Amniotic stem cell (primary cell): ENCODE results near the gene PKP4.

ENCODE experiments used
- DNase-seq: peaks from one replicate; lab custom pipeline; 2025; lab: John Stamatoyannopoulos, UW

PKP4 gene

DNA sequence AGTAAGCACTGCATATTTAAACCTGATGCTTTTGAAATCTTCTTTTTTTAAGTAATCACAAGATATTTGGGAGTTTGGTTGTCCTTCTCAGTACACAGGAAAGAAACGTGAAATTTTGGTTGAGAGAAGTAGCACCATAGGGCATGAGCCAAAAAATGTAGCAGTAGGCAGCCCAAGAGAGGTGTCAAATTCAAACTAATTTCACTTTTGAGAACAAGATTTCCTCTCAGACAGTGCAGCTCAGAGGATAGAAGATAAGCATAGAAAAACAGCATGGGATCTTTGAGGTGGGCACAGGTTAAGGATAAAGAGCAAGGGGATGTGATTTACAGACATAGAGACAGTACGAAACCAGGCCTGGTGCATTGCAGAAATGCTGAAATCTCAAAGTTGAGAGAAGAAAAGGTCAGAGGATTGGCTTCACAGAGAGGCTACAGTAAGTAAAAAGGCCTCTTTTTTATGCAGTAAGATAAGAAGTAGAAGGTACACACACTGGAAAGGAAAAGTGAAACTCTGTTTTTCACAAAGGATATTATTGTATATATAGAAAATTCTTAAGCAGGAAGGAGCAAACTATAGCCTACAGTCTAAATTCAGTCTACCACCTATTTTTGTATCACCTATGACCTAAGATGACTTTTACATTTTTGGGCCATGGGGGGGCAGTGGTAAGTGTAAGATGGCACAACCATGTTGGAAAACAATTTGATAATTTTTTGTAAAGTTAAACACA, 89.8 kb downstream of the PKP4 start:
- no peak for DNase-seq

GRCh38 chr2:158553257-158553656, 96.5 kb downstream of the PKP4 start:
- no peak for DNase-seq

- no peak for DNase-seq
Measured at GRCh38 chr2:158554996-158555395, 98.2 kb downstream of the PKP4 start.

GRCh38 chr2:158556124-158556523, 99.4 kb downstream of the PKP4 start:
- DNase-seq: no peak

GRCh38 chr2:158557752-158558151, 101.0 kb downstream of the PKP4 start:
- no peak for DNase-seq

GRCh38 chr2:158559252-158559651, 102.5 kb downstream of the PKP4 start:
- DNase-seq: no peak

GRCh38 chr2:158560259-158560658, 103.5 kb downstream of the PKP4 start:
- no peak for DNase-seq

DNA sequence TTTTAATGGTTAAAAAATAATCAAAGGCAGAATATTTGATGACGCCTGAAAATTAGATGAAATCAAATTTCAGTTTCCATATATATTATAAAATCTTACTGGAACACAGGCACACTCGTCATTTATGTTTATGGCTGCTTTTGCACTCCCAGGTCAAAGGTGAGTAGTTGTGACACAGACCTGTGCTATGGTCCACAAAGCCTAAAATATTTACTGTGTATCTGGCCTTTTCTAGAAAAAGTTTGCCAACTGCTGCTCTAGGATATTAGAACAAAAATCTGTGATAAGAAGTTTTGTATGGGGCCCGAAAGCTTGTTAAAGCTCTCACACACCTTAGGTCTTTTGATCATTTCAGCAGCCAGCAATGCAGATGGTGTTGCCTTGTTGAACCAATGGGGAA, 104.3 kb downstream of the PKP4 start:
- no peak for DNase-seq

- no peak for DNase-seq
Measured at GRCh38 chr2:158567208-158567607, 110.5 kb downstream of the PKP4 start.

DNA sequence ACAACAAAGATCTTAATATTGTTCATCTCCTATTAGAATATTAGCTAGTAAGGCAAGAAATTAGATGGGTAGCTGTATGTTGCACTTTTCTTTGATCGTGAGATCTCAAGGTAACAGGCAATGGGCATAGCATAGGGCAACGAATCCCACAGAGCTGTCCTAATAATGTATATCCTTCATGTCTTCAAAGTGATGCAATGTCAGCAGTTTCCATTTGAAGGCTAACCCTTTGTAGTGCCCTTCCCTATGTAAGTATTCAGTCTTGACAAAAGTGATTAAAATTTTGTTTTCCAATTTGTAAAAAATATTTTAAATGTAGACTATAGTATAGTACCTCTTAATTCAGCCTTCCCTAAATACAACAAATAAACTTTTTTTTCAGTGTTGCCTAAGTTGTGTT, 112.5 kb downstream of the PKP4 start:
- no peak for DNase-seq

DNA sequence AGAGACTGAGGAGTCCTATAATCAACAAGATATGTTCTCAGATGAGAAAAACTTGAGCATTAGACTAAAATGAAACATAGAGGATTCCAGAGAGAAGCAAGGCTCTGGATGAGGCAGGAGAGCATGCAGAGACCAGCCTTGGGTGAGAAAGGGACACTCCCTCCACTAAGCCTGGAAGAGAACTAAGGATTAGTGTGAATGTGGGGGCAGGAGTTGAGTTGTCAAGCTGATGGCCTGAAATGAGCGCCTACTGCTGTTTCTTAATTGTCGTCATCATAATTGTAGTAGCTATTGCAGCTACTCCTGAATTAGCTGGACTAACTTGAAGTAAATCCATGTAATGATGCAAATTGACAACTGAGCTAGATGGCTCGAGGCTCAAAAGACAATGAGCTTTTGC, 114.1 kb downstream of the PKP4 start:
- DNase-seq: no peak

- DNase-seq: no peak
Measured at GRCh38 chr2:158573739-158574138, 117.0 kb downstream of the PKP4 start.

GRCh38 chr2:158575051-158575635, 118.4 kb downstream of the PKP4 start:
- DNase-seq: no peak

DNA sequence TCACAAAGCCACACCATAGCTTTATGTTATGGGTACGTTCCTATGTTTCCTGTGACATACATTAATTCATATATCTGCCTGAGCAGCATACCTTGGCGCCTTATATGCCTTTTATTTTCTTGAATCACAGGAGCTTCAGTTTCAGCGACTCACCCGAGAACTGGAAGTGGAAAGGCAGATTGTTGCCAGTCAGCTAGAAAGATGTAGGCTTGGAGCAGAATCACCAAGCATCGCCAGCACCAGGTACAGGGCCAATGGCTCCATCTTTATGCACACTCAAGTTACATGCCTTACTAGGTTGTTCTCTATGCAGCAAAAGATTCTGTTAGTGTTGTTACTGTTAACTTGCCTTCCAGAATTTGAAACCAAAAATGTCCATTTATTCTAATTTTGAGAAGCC, 120.4 kb downstream of the PKP4 start:
- no peak for DNase-seq

DNA sequence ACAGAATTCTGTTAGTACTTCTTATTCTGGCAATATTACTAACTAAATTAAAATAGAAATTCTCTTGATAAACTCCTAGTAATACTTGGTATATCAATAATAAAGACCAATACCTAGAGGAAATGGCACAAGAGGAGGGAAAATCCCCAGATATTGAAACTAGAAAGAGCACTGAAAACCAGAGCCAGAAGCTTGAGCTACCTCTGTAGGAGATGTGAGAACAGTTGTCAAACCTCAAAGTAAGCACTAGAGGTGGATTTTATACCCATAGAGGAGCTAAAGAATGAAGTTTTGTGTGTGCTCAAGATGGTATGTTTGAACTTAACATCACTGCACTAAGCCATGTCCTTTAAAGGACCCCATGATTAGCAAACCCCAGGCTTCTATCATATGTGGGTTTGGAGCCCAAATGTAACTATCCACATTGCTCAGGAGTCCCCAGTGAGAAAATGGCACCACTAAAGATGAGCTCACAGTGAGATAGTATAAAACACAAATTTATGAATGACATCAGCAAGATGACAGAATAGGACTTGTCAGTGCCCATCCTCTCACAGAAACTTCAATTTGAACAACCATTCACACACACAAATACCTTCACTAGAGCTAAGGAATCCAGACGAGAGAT, 122.1 kb downstream of the PKP4 start:
- no peak for DNase-seq

DNA sequence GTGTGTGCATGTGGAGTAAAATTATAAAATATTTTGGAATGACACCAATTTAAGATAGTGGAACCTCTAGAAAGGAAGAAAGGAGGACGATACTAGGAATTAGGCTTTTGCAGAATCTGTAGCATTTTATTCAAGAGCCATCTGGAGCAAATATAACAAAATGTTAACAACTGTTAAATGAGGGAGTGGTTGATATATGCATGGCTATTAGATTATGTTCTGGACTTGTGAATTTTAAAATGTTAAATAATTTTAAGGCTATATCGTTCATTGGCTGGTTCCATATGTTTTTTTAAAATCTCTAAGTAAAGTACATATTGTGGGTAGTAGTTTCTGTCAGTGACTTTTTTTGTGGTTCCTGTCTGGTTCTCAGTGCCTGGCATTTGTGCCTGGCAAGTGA, 123.2 kb downstream of the PKP4 start:
- DNase-seq: no peak

DNA sequence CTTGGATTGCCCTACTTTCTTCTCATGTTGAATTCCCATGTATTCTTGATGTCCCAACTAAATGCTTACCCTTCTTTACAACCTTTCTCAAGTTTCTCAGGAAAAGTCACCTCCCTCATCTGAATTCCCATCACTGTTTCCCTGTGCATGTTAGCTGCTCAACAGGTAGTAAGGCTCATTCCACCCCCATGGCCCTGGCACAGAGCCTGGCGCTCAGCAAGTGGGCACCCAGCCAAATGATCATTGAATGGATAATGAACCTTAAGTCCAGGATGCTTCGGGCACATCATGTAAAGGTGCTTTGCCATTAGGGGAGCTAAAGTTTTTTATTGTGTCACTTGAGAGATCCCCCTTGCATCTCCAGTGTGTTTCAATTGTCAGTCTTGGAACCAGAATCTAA, 124.0 kb downstream of the PKP4 start:
- DNase-seq: no peak

GRCh38 chr2:158582670-158583069, 125.9 kb downstream of the PKP4 start:
- DNase-seq: no peak

DNA sequence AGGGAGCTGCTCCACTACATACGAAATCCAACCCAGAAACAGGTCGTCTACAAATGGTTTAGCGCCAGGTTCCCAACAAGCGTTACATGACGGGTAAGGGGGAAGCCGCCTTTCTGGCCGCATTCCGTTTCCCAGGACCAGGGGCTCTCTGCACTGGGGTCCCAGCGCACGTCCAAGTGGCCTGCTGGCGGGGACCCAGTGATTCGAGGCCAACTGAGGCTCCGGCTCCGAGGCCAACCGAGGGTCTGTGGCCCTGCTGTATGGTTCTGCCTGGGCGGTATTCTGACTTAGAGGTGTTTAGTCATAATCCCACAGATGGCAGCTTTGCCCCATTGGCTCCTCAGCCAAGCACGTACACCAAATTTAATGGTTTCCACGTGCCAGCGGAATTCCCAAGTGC, 127.2 kb downstream of the PKP4 start:
- DNase-seq: no peak

DNA sequence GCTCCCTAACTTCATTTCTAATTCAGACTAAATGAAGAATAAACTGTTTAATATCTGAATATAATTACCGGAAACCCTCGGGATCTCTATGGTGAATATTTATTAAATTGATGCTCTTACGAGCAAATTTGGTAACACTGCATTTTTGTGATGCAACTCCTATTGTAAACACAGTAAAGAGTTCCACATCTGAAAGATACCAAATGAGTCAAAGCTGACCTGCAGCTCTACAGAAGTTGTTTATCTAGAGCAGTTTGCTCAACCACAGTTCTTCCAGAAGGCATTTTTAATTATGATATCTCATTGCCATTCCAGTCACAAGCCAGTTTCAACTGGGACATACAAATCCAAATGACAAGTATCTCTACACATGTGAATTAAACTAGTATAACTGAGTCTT, 129.7 kb downstream of the PKP4 start:
- peak; percentile 30 for DNase-seq

GRCh38 chr2:158589303-158589702, 132.6 kb downstream of the PKP4 start:
- no peak for DNase-seq

- no peak for DNase-seq
Measured at GRCh38 chr2:158598862-158599517, 142.2 kb downstream of the PKP4 start.

DNA sequence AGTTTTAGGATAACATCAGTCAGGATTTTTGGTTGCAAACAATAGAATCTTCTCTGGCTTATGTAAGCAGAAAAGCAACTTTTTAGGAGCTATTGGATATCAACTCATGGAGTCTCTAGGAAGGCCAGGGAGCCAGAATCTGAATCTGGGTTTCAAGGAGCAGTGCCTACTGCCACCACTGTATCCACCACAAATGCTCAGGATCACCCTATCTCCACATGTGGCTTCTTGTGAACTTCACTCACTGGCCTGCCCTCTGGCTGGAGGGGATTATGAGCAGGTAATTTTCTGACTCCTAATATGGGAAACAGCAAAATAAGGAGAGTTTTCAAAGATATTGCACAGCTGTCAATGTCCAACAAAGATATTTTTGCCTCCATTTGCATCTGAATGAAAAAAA, 142.9 kb downstream of the PKP4 start:
- no peak for DNase-seq
